SK-N-SH (cell line): Measurements from ENCODE around the gene TIMM21. TPM values are rescaled to one million over a fixed set of nuclear protein-coding genes. Genes with fewer than 3 reads are reported as not detected.

Experiments used
- CTCF ChIA-PET: fragments of 300-600, 350-600 bp; formaldehyde crosslinking; extraction: SDS; loops from one replicate; lab custom pipeline; 2021; lab: Yijun Ruan, JAX
- POLR2A ChIA-PET: fragments of 350-600 bp; sonication (Branson Sonifier 250); formaldehyde crosslinking; extraction: SDS; loops from one replicate; lab custom pipeline; 2020; ENCODE audit warnings: antibody characterized with exemption, inconsistent platforms; lab: Yijun Ruan, JAX
- DNase-seq: peaks from one replicate; pipeline ENCODE4 v3.0.0; 2012
- H2AFZ ChIP-seq: fragments of 200-600 bp; sonication (generic); 2 replicates; pipeline ENCODE4 v1.8.1; 2016; ENCODE audit warnings: antibody characterized with exemption, mild to moderate bottlenecking, low read depth
- H3F3A ChIP-seq: fragments of 200-600 bp; sonication (generic); replicated peaks from 2 replicates; pipeline ENCODE3; 2016; ENCODE audit warnings: antibody characterized with exemption, mild to moderate bottlenecking; ENCODE audit not compliant: insufficient read depth
- H3K27ac ChIP-seq, 2 experiments: fragments of 200-500 bp in 1 of 2; fragments of 200-600 bp in 1 of 2; sonication (Bioruptor generic) in 1 of 2; sonication (generic), shearing (Covaris generic) in 1 of 2; 2 replicates each; pipeline versions ENCODE4 v1.5.1 to v1.6.1; 2014 to 2016; ENCODE audit warnings: low read depth in 2 of 2, inconsistent platforms in 1 of 2, low read length in 1 of 2, mild to moderate bottlenecking in 1 of 2, mixed read lengths in 1 of 2
- H3K27me3 ChIP-seq: fragments of 200-600 bp; sonication (generic), shearing (Covaris generic); 2 replicates; pipeline ENCODE4 v1.6.1; 2016; ENCODE audit warnings: mixed run types; ENCODE audit not compliant: insufficient read depth
- H3K36me3 ChIP-seq, 2 experiments: fragments of 200-500 bp in 1 of 2; fragments of 200-600 bp in 1 of 2; sonication (Bioruptor generic) in 1 of 2; sonication (generic) in 1 of 2; replicated peaks in 1 of 2; 2 replicates each; pipeline versions ENCODE3 to v1.5.1; 2014 to 2016; ENCODE audit warnings: low read length in 1 of 2, mild to moderate bottlenecking in 1 of 2; ENCODE audit not compliant: insufficient read depth in 2 of 2, control insufficient read depth in 1 of 2
- H3K4me1 ChIP-seq, 2 experiments: fragments of 200-500 bp in 1 of 2; fragments of 200-600 bp in 1 of 2; sonication (Bioruptor generic) in 1 of 2; sonication (generic), shearing (Covaris generic) in 1 of 2; 2 replicates each; pipeline versions ENCODE4 v1.5.1 to v1.6.1; 2014 to 2016; ENCODE audit warnings: low read depth in 1 of 2, low read length in 1 of 2, mixed run types in 1 of 2; ENCODE audit not compliant: insufficient read depth in 2 of 2, control insufficient read depth in 1 of 2
- H3K4me2 ChIP-seq: fragments of 200-600 bp; sonication (generic), shearing (Covaris generic); 2 replicates; pipeline ENCODE4 v1.6.1; 2017; ENCODE audit warnings: mixed run types
- H3K4me3 ChIP-seq, 2 experiments: fragments of 200-500 bp in 1 of 2; fragments of 200-600 bp in 1 of 2; sonication (Bioruptor generic) in 1 of 2; sonication (generic), shearing (Covaris generic) in 1 of 2; 2 replicates each; pipeline versions ENCODE4 v1.5.1 to v1.8.1; 2014 to 2016; ENCODE audit warnings: low read depth in 2 of 2, inconsistent platforms in 1 of 2, low read length in 1 of 2, mild to moderate bottlenecking in 1 of 2, mixed read lengths in 1 of 2, moderate library complexity in 1 of 2
- H3K79me2 ChIP-seq: fragments of 200-600 bp; sonication (generic); 2 replicates; pipeline ENCODE4 v1.8.1; 2017; ENCODE audit warnings: mild to moderate bottlenecking; ENCODE audit not compliant: insufficient read depth
- H3K9ac ChIP-seq: fragments of 200-600 bp; sonication (generic); 2 replicates; pipeline ENCODE4 v1.6.1; 2017; ENCODE audit warnings: mixed run types
- H3K9me2 ChIP-seq: fragments of 200-600 bp; sonication (generic); 2 replicates; pipeline ENCODE4 v1.6.1; 2017; ENCODE audit warnings: mixed run types
- H3K9me3 ChIP-seq: fragments of 200-600 bp; sonication (generic); 2 replicates; pipeline ENCODE4 v1.6.1; 2017; ENCODE audit warnings: mixed run types, mild to moderate bottlenecking, moderate library complexity
- H4K20me1 ChIP-seq: fragments of 200-600 bp; sonication (generic); 2 replicates; pipeline ENCODE4 v1.6.1; 2017; ENCODE audit warnings: mild to moderate bottlenecking, mixed run types; ENCODE audit not compliant: insufficient read depth
- ELF1 ChIP-seq: IDR thresholded peaks from 2 replicates; pipeline ENCODE4 v1.4.0; 2012
- EP300 ChIP-seq, 2 experiments: IDR thresholded peaks; 2 replicates each; pipeline versions ENCODE4 v1.4.0 to v1.6.1; 2012; ENCODE audit warnings: borderline replicate concordance in 1 of 2, low read depth in 1 of 2, low read length in 1 of 2
- GABPA ChIP-seq: IDR thresholded peaks from 2 replicates; pipeline ENCODE4 v1.4.0; 2012; ENCODE audit warnings: low read depth, mild to moderate bottlenecking
- JUND ChIP-seq: IDR thresholded peaks from 2 replicates; pipeline ENCODE4 v1.4.0; 2012
- MXI1 ChIP-seq: IDR thresholded peaks from 2 replicates; pipeline ENCODE4 v1.6.1; 2012; ENCODE audit warnings: mild to moderate bottlenecking, low read depth, low read length, improper control_type of control experiment
- NRF1 ChIP-seq: IDR thresholded peaks from 2 replicates; pipeline ENCODE4 v1.6.1; 2012; ENCODE audit warnings: low read depth, mild to moderate bottlenecking, low read length
- RCOR1 ChIP-seq: fragments of 150-350 bp; IDR thresholded peaks from 2 replicates; pipeline ENCODE4 v1.6.1; 2017; ENCODE audit warnings: antibody characterized with exemption, low read length
- RXRA ChIP-seq: IDR thresholded peaks from 2 replicates; pipeline ENCODE4 v1.4.0; 2012; ENCODE audit warnings: low read depth, mild to moderate bottlenecking, borderline replicate concordance
- TAF1 ChIP-seq: IDR thresholded peaks from 2 replicates; pipeline ENCODE4 v1.6.1; 2012; ENCODE audit warnings: low read depth, mild to moderate bottlenecking, low read length, moderate library complexity, borderline replicate concordance
- TCF12 ChIP-seq: IDR thresholded peaks from 2 replicates; pipeline ENCODE4 v1.4.0; 2012
- WGBS: methylation state at CpG from one replicate; pipeline ENCODE4 v1.1.6; 2017; ENCODE audit warnings: low lambda C conversion rate; 5-methylcytosine and 5-hydroxymethylcytosine counted together
- polyA plus RNA-seq, 3 experiments: library from polyadenylated mRNA; depleted of rRNA; stranded (reverse); fragments of >200 nt; gene quantifications; 2 replicates each; pipeline ENCODE4 v1.2.3, GENCODE V29; 2012
- TF ChIP-seq, protein P1 (sequence below): IDR thresholded peaks from 2 replicates; pipeline ENCODE4; 2012
- TF ChIP-seq, protein P2 (sequence below): IDR thresholded peaks from 2 replicates; pipeline ENCODE4 v1.4.0; 2012; ENCODE audit warnings: low read depth, borderline replicate concordance
- TF ChIP-seq, protein P3 (sequence below): IDR thresholded peaks from 2 replicates; pipeline ENCODE4 v1.4.0; 2012; ENCODE audit warnings: low read depth

TIMM21 gene
- polyA plus RNA-seq, 1 of the 3 experiments (the other 2 are of a cell fraction): 27.6 TPM

DNA sequence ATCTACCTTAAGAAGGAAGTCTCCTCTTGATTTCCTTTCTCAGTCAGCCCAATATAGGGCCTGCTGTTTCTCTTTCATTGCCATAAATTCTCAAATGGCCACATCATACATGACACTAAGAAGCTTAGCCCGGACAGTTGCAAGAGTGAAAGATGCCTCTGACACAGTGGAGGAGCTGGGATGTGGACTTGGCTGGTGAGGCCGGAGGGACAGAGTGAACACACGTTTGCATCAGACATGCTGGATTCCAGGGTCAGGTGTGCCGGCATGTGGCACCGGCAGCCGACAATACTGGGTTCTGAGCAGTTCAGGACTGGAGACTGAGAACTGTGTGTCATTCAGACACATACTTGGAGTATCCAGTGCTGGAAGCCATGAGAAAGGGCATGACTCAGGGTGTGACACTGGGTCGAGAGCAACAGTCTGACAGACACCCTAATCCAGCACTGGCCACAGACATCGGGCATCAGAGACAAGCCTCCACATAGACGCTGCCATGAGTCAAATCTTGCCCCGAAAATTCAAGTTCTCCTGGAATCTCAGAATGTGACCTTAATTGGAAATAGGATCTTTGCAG, 31.4 kb downstream of the TIMM21 start (continued):
- TF ChIP-seq, protein P1, sequence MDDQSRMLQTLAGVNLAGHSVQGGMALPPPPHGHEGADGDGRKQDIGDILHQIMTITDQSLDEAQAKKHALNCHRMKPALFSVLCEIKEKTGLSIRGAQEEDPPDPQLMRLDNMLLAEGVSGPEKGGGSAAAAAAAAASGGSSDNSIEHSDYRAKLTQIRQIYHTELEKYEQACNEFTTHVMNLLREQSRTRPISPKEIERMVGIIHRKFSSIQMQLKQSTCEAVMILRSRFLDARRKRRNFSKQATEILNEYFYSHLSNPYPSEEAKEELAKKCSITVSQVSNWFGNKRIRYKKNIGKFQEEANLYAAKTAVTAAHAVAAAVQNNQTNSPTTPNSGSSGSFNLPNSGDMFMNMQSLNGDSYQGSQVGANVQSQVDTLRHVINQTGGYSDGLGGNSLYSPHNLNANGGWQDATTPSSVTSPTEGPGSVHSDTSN: no peak

DNA sequence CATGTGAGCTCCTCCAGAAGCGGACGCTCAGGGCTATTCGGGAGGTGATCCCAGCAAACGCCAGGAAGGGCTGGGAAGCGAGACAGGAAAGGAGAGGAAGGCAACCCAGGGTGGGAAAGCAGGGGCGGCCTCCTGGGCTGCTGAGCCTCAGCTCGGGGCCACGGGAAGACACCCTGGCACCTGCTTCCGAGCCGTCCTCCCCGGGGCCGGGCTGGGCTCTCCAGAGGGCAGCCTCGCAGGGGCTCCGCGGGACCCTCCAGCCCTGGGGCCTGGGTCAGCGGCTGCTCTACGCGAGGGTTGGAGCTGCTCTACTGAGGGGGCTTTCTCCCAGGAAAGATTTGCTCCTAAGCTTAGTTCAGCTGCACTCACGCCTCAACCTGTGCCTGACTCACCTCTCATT, 34.0 kb downstream of the TIMM21 start:
- POLR2A ChIA-PET: no interaction called here
- Histone ChIP-seq H3K4me3 (no peak overlapping the region), H3K9me2 (no peaks in the 10 kb centered on the region), H4K20me1 (no peaks in the 10 kb centered on the region), H3K4me1 (no peaks in the 10 kb centered on the region), H3K9ac (no peak overlapping the region), H3K27me3 (peaks cover 68% of the 10 kb centered on the region), H3K27ac (no peak overlapping the region), H2AFZ (no peak overlapping the region), H3K79me2 (no peaks in the 10 kb centered on the region), H3K4me2 (no peak overlapping the region), H3F3A (no peaks in the 10 kb centered on the region), H3K9me3 (no peaks in the 10 kb centered on the region), H3K36me3 (no peaks in the 10 kb centered on the region)
- no peak for DNase-seq
- 27% methylated on average over 10 of the region's 19 CpGs for WGBS
- TF ChIP-seq EP300 (IDR thresholded peaks at IDR 0.05; ENCODE audit: borderline replicate concordance in 1 of 2, low read depth in 1 of 2, low read length in 1 of 2) (no peak), GABPA (no peak), RCOR1 (no peak), TCF12 (no peak), ELF1 (no peak), NRF1 (no peak), MXI1 (no peak), RXRA (no peak), TAF1 (no peak), JUND (no peak)
- TF ChIP-seq, protein P2, sequence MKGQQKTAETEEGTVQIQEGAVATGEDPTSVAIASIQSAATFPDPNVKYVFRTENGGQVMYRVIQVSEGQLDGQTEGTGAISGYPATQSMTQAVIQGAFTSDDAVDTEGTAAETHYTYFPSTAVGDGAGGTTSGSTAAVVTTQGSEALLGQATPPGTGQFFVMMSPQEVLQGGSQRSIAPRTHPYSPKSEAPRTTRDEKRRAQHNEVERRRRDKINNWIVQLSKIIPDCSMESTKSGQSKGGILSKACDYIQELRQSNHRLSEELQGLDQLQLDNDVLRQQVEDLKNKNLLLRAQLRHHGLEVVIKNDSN: no peak
- TF ChIP-seq, protein P3, sequence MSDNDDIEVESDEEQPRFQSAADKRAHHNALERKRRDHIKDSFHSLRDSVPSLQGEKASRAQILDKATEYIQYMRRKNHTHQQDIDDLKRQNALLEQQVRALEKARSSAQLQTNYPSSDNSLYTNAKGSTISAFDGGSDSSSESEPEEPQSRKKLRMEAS: no peak
- TF ChIP-seq, protein P1: no peak
- CTCF ChIA-PET: interaction anchor here (0.9 to 1.1 kb wide), 3 partner anchors 15 to 365 kb away, joined by 3 to 6 read pairs (median 4); no protein-coding TSS in a partner anchor

DNA sequence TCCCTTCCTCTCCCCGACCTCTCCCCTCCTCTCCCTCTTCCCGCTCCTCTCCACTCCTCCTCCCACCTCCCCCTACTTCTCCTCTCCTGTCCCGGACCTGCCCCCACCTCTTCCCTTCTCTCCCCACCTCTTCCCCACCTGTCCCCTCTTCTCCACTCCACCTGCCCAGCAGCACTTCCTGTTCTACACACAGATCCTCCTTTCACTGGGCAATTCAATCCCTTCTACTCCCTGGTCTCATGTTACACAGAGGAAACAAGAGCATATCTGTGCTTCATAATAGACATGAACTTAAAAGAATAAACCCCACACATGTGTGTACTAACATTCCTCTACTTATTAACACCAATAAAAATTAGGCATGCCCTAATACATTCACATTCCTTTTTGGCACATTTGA, 34.8 kb downstream of the TIMM21 start:
- H3K4me1 ChIP-seq: no peaks in the 10 kb centered on the region

More for the DNA sequence above, 34.8 kb downstream of the TIMM21 start:
- H3F3A ChIP-seq: no peaks in the 10 kb centered on the region
- no peak overlapping the region for H3K27ac ChIP-seq
- no peak overlapping the region for H3K4me2 ChIP-seq
- no peaks in the 10 kb centered on the region for H3K9me3 ChIP-seq
- no peaks in the 10 kb centered on the region for H4K20me1 ChIP-seq
- TF ChIP-seq ELF1: no peak
- no peaks in the 10 kb centered on the region for H3K79me2 ChIP-seq
- no peaks in the 10 kb centered on the region for H3K9me2 ChIP-seq
- no peak overlapping the region for H3K4me3 ChIP-seq
- H3K27me3 ChIP-seq: peaks cover 63% of the 10 kb centered on the region
- ChIA-PET CTCF (interaction anchor here (1.0 to 1.1 kb wide), 2 partner anchors 159 to 364 kb away, joined by 4 to 6 read pairs; no protein-coding TSS in a partner anchor), POLR2A (no interaction called here)
- WGBS: 14% methylated on average over 3 of the region's 3 CpGs
- DNase-seq: no peak
- H3K36me3 ChIP-seq: no peaks in the 10 kb centered on the region
- H2AFZ ChIP-seq: no peak overlapping the region
- no peak overlapping the region for H3K9ac ChIP-seq
